NT2/D1 (cell line): Measurements from ENCODE around the gene GCK.

Experiments
- SUZ12 ChIP-seq: IDR thresholded peaks from 2 replicates; pipeline ENCODE4 v1.6.1; 2011; ENCODE audit not compliant: insufficient read length, insufficient read depth; ENCODE audit errors: extremely low read depth
- YY1 ChIP-seq: IDR thresholded peaks from 2 replicates; pipeline ENCODE4 v1.6.1; 2011; ENCODE audit not compliant: insufficient read length, insufficient read depth

GRCh38 chr7:44161371-44161770, 27.9 kb downstream of the GCK start:
- TF ChIP-seq YY1, result no peak
- no peak for TF ChIP-seq SUZ12
